Right ventricle myocardium inferior (tissue), 1 donor: Measurements from ENCODE around the gene TPTE. TPM values are rescaled to one million over a fixed set of nuclear protein-coding genes. Genes with fewer than 3 reads are reported as not detected.
"Not testable (repeated sequence)": the region's sequence is repeated elsewhere in the genome, so short reads cannot be mapped to it uniquely, and the experiment has no call there.

ENCODE experiments used
- ATAC-seq: fragments of 200-7000 bp; cut with Tn5 transposase; one replicate; pipeline ENCODE4 v1.9.1; 2020; ENCODE audit warnings: mild to moderate bottlenecking, moderate library complexity
- DNase-seq: peaks from one replicate; pipeline ENCODE4 v3.0.0; 2021; ENCODE audit errors: missing footprints
- intact Hi-C: fragments of 100-400 bp; cut with DNase I; formaldehyde crosslinking; loops from one replicate; pipeline ENCODE4 v1.11.0; 2022
- long read RNA-seq: library from polyadenylated mRNA; unstranded; transcript quantifications from one replicate; pipeline ENCODE4 v2.0.0, GENCODE V29; 2021
- total RNA-seq: library from RNA; stranded (reverse); fragmentation: NEBNext Ultra II Directional; extraction: Animal tissue kit (Norgen Biotek cat#: 25700); gene quantifications from one replicate; pipeline ENCODE4 v1.2.1, GENCODE V29; 2021
- donor health status: DM: no; HTN: yes; CAD: no; lungs with severe emphysema.

TPTE gene
- not detected for total RNA-seq
- long read RNA-seq = 0 reads

DNA sequence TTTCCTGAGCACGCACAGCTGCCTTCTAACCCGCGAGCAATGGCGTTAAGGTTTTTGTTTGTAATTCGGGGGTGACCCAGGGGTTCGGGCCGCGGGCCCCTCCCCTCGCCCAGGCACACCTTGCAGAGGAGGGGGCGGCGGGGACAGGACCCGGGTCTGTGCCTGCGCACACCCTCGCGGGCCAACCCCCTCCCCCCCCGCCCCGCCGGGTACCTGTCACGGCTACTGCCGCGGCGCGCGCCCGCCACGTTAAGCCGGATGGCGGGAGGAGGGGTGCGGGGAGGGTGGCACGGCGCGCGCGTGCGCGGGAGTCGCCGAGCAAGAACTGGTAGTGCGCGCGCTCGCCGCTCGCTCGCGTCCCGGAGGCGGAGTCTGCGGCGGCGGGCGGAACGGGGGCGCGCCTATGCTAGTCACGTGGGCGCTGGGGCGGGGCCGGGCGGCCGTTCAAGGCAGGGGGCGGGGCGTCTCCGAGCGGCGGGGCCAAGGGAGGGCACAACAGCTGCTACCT lies at the start of gene TPTE:
Gene TPTE, plus strand, starts transcription at position 493 of the 508 bp plus-strand sequence. CDS start 17,141 bp downstream, outside the sequence.
- intact Hi-C loops = no loop called here
- ATAC-seq (peak; percentile 12), DNase-seq (peak; percentile 64)

DNA sequence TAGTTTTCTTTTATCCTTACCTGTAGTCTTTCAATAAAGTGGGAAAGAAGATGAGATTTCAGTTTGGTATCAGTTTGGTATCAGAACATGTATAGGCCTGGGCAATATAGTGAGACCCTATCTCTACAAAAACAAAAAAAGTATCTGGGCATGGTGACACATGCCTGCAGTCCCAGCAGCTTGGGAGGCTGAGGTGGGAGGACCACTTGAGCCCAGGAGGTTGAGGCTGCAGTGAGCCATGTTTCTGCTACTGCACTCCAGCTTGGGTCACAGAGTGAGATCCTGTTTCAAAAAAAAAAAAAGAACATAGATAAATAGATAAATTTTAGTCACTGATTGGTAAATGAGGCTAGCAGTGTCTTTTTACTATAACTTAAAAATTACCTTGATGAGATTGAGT lies 49.4 kb upstream of the TPTE start:
- intact Hi-C loops, DNase-seq: not testable (repeated sequence)

DNA sequence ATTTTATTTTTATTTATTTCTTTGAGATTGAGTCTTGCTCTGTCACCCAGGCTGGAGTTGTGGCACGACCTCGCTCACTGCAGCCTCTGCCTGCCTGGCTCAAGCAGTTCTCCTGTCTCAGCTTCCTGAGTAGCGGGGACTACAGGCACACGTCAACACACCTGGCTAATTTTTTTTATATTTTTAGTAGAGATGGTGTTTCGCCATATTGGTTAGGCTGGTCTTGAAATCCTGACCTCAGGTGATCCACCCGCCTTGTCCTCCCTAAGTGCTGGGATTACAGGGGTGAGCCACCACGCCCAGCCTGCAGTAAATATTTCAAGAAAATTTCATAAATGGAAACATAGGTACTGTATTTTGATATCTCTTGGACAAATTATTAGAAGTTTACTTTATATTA lies 43.6 kb upstream of the TPTE start:
- DNase-seq, intact Hi-C loops, ATAC-seq: not testable (repeated sequence)

More for the DNA sequence above, 49.4 kb upstream of the TPTE start:
- not testable (repeated sequence) for ATAC-seq

DNA sequence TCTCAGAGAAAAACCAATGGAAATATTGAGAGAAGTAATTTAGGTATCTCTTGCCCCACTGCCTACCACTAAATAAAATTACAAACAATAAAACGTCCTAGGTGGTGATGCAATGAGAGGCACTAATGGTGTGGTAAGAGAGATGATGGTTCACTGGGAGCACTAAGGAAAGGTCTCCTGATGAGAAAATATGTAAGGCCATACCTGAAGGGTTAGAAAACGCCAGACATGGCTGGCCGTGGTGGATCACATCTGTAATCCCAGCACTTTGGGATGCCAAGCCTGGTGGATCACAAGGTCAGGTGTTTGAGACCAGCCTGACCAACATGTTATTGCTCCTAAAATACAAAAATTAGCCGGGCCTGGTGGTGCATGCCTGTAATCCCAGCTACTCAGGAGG lies 41.5 kb upstream of the TPTE start:
- peak; percentile 58 for ATAC-seq
- DNase-seq, intact Hi-C loops: not testable (repeated sequence)

DNA sequence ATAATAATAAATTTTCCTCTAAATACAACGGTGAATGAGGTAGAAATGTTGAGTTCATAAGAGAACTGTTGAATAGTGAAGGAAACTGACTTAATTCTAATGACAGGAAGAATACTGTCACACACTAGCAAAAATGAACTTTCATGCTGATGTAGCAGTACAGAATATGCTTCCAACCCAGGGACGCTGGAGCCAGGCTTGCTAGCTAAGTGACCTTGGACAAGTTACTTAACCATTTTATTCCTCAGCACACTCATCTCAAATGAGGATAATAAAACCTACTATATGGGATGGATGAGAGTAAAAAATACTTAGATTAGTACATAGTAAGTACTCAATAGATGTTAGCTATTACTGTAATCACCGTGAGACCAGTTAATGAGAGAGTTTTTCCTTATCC lies 36.5 kb upstream of the TPTE start:
- ATAC-seq, DNase-seq, intact Hi-C loops: not testable (repeated sequence)

DNA sequence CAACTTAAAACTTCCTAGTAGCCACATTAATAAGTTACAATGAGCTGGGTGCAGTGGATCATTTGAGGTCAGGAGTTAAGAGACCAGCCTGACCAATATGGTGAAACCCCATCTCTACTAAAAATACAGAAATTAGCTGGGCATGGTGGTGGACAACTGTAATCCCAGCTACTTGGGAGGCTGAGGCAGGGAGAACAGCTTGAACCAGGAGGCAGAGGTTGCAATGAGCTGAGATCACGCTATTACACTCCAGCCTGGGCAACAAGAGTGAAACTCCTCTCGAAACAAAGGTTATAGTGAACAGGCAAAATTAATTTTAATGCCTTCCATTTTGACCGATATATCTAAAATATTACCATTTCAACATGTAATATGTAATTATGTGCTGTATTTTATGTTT lies 30.9 kb upstream of the TPTE start:
- DNase-seq, ATAC-seq, intact Hi-C loops: not testable (repeated sequence)

DNA sequence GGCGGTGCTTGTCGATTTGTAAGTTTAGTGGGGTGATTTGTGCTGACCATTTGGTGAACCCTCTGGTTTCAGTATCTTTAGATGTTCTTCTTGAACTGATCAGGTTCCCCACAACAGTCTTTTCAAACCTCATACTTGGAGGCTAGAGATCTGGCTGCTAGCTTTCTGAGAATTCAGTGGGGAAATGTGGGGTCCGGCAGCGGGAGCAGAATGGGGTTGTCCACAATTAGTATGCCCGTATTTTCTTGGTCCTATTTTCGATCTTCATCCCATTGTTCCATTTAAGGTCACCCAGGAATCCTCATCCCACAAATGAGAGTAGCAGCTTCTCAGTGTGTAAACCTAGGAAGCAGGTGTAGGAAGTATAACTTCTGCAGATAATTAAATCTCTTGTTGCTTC lies 10.3 kb upstream of the TPTE start:
- no peak for DNase-seq
- ATAC-seq = no peak
- intact Hi-C loops = no loop called here

DNA sequence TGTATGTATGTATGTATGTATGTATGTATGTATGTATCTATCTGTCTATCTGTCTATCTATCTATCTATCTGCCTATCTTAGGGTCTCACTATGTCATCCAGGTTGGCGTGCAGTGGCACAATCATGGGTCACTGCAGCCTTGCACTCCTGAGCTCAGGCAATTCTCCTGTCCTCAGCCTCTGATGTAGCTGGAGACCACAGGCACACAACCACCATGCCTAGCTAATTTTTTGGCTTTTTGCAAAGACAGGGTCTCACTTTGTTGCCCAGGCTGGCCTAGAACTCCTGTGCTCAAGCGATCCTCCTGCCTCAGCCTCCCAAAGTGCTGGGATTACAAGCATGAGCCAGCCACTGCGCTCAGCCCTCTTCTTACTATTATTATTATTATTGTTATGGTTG lies 4.5 kb upstream of the TPTE start:
- intact Hi-C loops, DNase-seq, ATAC-seq: not testable (repeated sequence)

DNA sequence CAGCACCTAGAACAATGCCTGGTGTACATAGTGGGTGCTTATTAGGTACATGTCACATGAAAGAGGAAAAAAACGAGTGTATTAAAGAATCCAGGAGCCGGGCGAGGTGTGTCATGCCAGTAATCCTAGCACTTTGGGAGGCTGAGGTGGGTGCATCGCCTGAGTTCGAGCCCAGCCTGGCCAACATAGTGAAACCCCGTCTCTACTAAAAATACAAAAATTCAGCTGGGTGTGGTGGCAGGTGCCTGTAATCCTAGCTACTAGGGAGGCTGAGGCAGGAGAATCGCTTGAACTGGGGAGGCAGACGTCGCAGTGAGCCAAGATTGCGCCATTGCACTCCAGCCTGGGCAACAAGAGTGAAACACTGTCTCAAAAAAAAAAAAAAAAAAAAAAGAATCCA lies 3.5 kb upstream of the TPTE start:
- not testable (repeated sequence) for ATAC-seq

DNA sequence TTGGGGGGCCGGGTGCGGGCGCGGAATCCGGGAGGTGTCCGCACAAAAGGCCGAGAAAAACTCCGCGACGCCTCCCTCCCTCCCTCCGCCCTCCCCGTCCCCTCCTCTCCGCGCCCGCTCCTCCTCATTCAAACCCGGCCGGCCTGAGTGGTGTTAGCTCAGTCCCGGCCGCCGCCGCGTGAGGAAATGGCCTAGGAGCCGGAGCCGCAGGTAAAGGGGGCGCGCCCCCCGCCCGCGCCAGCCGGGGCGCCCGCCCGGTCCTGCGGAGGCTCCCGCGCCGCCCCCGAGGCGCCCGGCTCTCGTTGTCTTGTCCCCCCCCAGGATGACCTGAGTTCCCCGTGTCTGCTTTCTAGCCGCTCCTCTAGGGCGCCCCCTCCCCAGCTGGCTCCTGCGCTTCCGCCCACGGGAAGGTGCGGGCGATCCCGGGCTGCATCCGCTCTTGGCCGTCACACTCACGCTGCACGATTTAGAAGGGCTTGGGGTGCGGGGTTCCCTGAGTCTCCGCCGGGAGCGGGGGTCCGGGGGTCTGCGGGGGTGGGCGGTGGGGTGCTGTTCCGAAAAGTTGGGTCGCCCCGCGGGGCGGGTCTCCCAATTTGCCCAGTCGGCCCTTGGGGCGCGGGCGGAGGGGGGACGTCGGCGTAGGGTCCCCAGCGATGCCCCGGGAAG lies 585 bp downstream of the TPTE start:
- DNase-seq, ATAC-seq, intact Hi-C loops: not testable (repeated sequence)

More for the DNA sequence above, 3.5 kb upstream of the TPTE start:
- DNase-seq, intact Hi-C loops: not testable (repeated sequence)

DNA sequence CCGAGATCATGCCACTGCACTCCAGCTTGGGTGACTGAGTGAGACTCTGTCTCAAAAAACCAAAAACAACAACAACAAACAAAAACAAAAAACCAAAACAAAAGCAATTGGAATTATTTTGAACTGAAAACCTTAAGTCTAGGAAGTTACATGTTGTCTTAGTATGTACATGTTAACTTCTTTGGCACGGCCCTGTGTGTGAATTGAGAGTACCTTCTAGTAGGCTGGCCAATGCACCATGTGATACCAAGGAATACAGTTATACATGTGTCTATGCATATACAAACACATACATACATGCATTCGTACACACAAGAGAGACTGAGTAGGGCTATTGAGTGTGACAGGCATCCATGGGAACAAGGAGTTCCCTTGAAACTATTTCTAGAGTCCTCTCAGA lies 18.6 kb downstream of the TPTE start:
- DNase-seq (no peak), ATAC-seq (no peak)
- intact Hi-C loops = no loop called here

DNA sequence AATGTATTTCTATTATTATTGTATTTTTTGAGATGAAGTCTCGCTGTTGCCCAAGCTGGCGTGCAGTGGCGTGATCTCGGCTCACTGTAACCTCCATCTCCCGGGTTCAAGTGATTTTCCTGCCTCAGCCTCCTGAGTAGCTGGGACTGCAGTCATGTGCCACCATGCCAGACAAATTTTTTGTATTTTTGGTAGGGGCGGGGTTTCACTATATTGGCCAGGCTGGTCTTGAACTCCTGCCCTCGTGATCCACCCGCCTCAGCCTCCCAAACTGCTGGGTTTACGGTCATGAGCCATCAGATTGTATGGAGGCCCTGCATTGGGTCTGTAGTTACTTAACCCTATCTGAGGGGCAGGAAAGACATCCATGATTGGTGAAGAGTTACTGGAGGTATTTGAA lies 23.0 kb downstream of the TPTE start:
- intact Hi-C loops, DNase-seq: not testable (repeated sequence)
- peak; percentile 27 for ATAC-seq

DNA sequence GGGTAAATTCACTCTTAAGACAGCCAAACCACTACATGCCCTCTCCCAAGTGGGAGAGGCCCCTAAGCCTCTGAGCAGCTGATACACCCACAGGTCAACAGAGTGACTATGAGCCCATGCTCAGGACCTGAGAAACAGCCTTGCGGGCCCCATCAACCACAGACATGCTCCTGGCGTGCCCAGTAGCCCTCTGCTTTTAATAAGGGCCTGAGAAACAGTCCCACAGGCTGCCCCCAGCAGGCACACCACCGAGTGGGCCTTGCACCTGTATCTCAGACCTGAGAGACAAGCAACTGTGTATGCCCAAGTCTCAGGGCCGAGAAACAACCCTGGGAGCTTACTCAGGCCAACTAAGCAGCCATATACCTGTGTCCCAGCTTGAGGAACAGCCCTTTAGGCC lies 26.5 kb downstream of the TPTE start:
- ATAC-seq, DNase-seq, intact Hi-C loops: not testable (repeated sequence)

DNA sequence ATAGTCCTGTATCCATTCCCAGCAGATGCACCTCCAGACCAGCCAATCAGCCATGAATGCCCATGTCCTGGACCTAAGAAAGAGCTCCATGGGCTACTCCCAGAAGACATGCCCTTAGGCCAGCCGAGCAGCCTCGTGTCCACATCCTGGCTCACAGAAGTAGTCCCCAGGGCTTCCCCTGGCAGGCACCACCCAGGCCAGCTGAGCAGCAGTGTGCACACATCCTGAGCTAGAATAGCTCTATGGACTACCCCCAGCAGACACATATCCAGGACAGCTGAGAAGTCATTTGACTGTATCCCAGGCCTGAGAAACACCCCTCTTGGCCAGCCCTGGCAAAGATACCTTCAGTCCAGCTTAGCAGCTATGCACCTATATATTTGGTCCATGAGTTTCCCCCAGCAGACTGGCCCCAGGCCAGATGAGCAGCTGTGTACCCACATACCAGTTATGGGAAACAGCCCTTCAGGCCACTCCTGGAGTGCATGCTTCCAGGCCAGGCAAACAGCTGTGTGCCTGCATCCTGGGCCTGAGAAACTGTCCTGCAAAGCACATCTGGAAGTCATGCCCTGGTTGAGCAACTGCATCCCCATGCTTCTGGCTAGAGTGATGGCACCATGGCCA lies 27.1 kb downstream of the TPTE start:
- intact Hi-C loops, ATAC-seq: not testable (repeated sequence)
- peak; percentile 51 for DNase-seq

DNA sequence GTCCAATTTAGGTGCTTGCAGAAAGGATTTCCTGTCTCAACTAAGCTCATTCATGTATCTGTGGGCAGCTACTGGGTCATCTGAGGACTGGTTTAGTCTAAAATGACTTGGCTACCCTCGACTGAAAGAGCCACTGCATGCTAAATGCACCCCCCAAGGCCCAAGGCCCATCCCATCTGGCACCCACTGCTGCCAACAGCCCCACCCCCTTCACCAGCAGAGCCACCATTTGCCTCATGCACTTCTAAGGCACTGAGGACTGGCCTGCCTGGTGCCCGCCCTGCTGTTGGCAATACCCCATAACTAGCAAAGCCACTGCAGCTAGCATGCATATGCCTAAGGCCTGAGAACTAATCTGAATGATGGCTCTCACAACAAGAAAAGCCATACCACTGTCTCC lies 49.4 kb downstream of the TPTE start:
- DNase-seq, intact Hi-C loops: not testable (repeated sequence)
- ATAC-seq = peak; percentile 24

DNA sequence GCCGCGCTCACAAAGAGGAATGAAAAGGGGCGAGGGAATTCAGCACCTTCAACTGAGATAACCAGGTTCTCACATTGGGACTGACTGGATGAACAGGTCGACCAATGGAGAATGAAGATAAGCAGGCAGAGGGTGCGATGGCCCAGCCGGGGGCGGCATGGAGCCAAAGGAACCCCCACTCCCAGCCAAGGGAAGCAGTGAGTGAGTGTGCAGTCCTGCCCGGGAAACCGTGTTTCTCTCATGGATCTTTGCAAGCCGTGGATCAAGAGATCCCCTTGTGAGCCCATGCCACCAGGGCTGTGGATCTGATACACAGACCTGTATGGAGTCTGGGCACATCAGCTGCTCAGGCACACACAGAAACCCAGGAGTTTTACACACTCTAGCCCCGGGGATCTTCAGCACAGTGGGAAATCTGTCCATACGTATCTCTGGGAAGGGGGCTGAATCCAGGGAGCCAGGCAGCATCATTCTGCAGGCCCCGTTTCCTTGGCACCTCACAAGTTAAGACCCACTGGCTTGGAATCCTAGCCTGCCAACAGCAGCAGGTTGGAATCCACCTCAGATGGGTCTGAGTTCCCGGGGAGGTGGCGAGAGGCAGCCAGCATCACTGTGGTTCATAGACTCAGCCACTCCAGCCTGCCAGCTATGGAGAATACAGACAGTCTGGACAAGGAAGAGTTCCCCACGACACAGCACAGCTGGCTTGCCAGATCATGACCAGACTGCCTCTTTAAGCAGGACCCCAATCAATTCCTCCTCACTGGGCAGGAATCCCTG lies 53.3 kb downstream of the TPTE start:
- intact Hi-C loops = not testable (repeated sequence)
- DNase-seq (peak; percentile 67), ATAC-seq (peak; percentile 40)

DNA sequence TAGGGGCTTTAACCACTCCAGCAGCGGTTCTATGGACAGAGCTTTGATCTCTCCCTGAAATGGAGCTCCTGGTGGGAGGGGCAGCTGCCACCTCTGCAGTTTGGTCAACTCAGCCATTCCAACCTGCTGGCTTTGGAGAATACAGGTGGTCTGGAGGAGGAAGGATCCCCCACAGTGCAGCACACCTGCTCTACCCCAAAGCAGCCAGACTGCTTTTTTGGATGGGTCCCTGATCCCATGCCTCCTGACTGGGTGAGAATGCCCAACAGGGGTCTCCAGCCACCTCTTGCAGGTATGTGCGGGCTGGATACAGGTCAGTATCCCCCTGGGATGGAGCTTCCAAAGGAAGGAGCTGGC lies 53.9 kb downstream of the TPTE start:
- ATAC-seq (peak; percentile 44), DNase-seq (no peak)
- intact Hi-C loops = no loop called here

DNA sequence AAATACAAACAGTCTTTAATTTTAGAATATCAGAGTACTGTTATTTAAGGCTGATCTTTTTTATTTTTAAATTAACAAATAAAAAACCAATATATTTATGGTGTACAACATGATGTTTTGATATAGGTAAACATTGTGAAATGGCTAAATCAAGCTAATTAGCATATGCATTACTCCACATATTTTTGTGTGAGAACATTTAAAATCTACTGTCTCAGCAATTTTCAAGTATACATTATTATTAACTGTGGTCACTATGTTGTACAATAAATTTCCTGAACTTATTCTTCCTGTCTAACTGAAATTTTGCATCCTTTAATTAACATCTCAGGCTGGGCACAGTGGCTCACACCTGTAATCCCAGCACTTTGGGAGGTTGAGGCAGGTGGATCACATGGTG lies 57.5 kb downstream of the TPTE start:
- ATAC-seq, DNase-seq, intact Hi-C loops: not testable (repeated sequence)

DNA sequence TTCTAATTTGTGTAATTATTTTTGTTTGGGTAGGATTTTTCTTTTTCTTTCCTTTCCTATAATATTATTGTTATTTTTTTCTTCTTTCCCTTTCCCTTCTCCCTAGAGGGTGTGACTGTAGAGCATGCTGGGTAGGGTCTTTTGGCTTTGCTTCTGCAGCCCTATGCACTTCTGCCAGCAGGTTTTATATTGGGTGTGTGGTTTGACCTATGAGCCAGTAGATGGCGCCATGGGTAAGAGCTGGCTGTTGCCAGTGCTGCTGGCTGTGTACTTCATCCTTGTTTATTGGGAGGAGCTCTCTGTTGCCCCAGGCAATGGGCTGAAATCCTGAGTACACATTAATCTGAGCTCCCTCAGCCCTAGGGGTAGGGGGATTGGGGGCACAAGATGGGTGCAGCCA lies 67.7 kb downstream of the TPTE start:
- DNase-seq, ATAC-seq, intact Hi-C loops: not testable (repeated sequence)
